Activated T-helper 1 cell treated with anti-CD3 and anti-CD28 coated beads, Interleukin-12 subunit alpha, Interleukin-12 subunit beta, Interleukin-2, Interleukin-4 antibody, amounts not matched to agents 30 ng/mL and 10 ng/mL and 1 ng/mL, durations not matched to agents 14 hours and 24 hours and 36 hours (primary cell): ENCODE results near the gene TCF4. TPM values are rescaled to one million over a fixed set of nuclear protein-coding genes. Genes with fewer than 3 reads are reported as not detected.

ENCODE experiments used
- DNase-seq: peaks from one replicate; pipeline ENCODE4 v3.0.0; 2021; ENCODE audit warnings: low spot score
- H3K27ac Mint-ChIP-seq: one replicate; pipeline ENCODE4 v1.8.0; 2021; ENCODE audit warnings: mild to moderate bottlenecking, mixed read lengths
- H3K27me3 Mint-ChIP-seq: one replicate; pipeline ENCODE4 v1.8.0; 2022; ENCODE audit warnings: mild to moderate bottlenecking, moderate library complexity, mixed read lengths; ENCODE audit not compliant: insufficient read depth
- H3K36me3 Mint-ChIP-seq: one replicate; pipeline ENCODE4 v1.8.0; 2021; ENCODE audit warnings: low read depth, mixed read lengths
- H3K4me1 Mint-ChIP-seq: one replicate; pipeline ENCODE4 v1.8.0; 2021; ENCODE audit warnings: low read depth, mixed read lengths
- H3K4me3 Mint-ChIP-seq: one replicate; pipeline ENCODE4 v1.8.0; 2021; ENCODE audit warnings: mild to moderate bottlenecking, moderate library complexity, mixed read lengths
- H3K9me3 Mint-ChIP-seq: one replicate; pipeline ENCODE4 v1.8.0; 2021; ENCODE audit warnings: mixed read lengths
- intact Hi-C: fragments of 100-400 bp; cut with micrococcal nuclease; formaldehyde crosslinking; loops from one replicate; pipeline ENCODE4 v1.15.1; 2024
- total RNA-seq: library from RNA; stranded (reverse); gene quantifications from 2 replicates; pipeline ENCODE4 v1.2.3, GENCODE V29; 2022

TCF4 gene
- total RNA-seq, 1 donor from 2014 or later = 1.8 TPM

DNA sequence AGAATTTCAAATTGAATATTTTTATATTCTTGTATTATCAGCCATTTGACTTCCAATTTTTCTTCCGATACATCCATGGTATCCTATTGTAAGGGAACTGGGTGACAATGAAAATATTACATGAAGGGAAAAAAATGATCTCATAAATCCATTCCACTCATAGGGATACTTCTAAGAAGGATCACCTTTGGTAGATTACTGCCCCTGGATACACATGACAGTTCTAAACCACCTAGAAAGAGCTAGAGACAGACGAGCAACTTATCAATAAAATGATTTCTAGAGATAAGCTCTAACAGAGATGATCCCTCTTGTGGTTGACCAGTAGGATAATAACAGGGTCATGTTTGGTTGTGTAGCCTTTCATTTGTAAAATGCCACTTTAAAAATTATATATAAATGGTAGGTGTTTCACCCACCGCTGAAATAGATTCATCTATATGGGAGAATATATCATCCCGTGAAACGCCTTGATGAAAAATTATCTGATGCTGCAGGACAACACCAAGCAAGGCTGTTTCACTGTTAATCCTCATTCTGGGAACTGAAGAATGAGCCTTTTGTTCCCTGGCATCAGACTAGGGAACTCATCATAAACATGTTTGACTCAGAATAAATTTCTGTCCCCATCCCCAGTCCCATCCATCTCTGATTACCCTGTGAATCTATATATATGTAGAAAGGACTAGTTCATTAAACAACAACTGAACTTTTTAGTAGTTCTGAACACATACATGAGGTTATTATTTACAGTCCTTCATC, 180.0 kb downstream of the TCF4 start:
- intact Hi-C loops = no loop called here
- Mint-ChIP-seq H3K4me3 (no peak overlapping the region), H3K36me3 (no peaks in the 10 kb centered on the region), H3K27ac (no peak overlapping the region), H3K27me3 (no peaks in the 10 kb centered on the region), H3K4me1 (no peaks in the 10 kb centered on the region), H3K9me3 (no peaks in the 10 kb centered on the region)
- DNase-seq = no peak

DNA sequence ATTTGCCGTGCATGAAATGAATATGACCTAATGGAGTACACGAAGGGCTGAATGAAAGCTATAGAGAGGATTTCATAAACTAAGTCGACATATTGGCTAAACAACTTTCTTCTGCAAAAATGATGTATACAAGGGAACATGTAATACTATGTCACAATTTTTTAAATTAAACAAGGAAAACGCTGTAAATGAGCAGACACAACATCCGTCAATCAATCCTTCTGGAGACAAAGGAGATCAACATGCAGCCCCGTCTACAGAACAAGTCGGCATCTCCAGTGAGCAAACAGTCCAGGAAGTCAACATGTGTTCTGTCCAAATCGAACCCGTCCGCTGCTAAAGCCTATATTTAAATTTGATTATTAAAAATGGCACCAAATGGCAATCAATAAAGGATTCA, 180.8 kb downstream of the TCF4 start:
- H3K4me1 Mint-ChIP-seq = no peaks in the 10 kb centered on the region
- H3K36me3 Mint-ChIP-seq = no peaks in the 10 kb centered on the region
- H3K9me3 Mint-ChIP-seq = no peaks in the 10 kb centered on the region
- intact Hi-C loops = no loop called here
- H3K27me3 Mint-ChIP-seq = no peaks in the 10 kb centered on the region
- H3K4me3 Mint-ChIP-seq = no peak overlapping the region
- no peak overlapping the region for H3K27ac Mint-ChIP-seq
- DNase-seq = no peak

DNA sequence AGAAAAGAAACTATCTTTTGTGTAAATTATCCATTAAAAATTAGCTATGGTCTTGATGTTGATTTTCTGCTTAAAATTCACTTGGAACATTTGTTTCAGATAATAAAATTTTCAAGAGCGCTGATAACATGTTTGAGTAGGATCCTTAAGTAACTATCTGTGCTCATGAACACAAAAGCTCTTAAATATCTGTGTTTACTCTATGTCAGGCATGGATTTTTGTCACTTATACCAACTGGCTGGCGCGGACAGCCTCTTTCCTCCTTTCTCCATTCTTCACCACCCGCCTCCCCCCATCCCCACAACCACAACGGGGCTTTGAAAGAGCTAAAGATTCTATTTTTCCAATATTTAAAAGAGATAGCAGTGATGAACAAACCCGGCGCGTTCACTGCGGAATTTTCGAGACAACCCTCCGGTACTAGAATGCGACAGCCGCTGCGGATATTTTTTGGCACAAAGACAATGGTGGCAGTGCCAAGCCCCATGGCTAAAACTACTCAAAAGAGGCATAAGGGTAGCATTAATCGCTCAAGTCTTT, 181.5 kb downstream of the TCF4 start:
- intact Hi-C loops = no loop called here
- no peaks in the 10 kb centered on the region for H3K27me3 Mint-ChIP-seq
- no peak for DNase-seq
- no peak overlapping the region for H3K4me3 Mint-ChIP-seq
- H3K36me3 Mint-ChIP-seq = no peaks in the 10 kb centered on the region
- no peak overlapping the region for H3K27ac Mint-ChIP-seq
- H3K4me1 Mint-ChIP-seq = no peaks in the 10 kb centered on the region
- no peaks in the 10 kb centered on the region for H3K9me3 Mint-ChIP-seq

DNA sequence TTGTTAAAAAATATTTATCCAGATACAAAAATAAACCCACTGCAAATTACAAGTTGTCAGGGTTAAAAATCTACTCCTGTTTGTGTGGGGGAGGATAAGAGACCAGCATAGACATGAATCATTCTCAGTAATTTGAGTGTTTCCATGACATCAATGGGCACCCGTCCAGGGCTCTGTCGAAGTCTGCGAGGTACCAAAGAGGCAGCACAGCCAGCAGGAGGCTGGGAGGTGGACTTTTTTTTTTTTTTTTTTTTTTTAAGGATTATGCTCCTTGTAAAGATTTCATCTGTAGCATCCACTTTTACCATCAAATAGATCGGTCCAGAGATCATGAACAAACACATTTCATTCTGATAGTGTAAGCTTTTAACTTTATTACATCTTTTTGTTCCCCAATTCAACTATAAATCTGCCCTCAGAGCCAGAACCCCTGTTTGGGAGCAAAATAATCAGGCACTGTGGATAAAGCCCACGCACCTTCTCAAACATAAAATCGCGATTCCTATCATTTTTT, 182.0 kb downstream of the TCF4 start:
- Mint-ChIP-seq H3K27me3 (no peaks in the 10 kb centered on the region), H3K27ac (no peak overlapping the region), H3K9me3 (no peaks in the 10 kb centered on the region), H3K36me3 (no peaks in the 10 kb centered on the region), H3K4me1 (no peaks in the 10 kb centered on the region), H3K4me3 (no peak overlapping the region)
- intact Hi-C loops = no loop called here
- DNase-seq = no peak

DNA sequence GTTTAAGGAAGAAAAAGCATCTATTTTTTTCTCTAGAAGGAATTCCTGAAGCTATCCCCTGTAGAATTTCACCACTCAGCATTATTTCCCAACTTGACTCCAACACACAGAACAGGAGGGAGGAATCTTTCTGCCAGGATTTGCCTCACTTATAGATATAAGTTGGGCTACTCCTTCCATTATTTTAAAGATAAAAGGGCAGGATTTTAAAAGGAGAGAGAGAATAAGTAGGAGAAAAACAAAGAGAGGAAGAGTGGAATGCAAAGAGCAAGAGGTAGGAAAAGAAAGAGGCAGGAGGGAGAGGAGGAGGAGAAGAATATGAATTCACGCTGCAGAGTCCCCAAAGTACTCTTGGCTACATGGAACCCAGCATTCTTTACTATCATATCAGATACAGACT, 182.5 kb downstream of the TCF4 start:
- Mint-ChIP-seq H3K9me3 (no peaks in the 10 kb centered on the region), H3K4me3 (no peak overlapping the region), H3K36me3 (no peaks in the 10 kb centered on the region), H3K4me1 (no peaks in the 10 kb centered on the region), H3K27ac (no peak overlapping the region), H3K27me3 (no peaks in the 10 kb centered on the region)
- no peak for DNase-seq
- intact Hi-C loops = no loop called here

DNA sequence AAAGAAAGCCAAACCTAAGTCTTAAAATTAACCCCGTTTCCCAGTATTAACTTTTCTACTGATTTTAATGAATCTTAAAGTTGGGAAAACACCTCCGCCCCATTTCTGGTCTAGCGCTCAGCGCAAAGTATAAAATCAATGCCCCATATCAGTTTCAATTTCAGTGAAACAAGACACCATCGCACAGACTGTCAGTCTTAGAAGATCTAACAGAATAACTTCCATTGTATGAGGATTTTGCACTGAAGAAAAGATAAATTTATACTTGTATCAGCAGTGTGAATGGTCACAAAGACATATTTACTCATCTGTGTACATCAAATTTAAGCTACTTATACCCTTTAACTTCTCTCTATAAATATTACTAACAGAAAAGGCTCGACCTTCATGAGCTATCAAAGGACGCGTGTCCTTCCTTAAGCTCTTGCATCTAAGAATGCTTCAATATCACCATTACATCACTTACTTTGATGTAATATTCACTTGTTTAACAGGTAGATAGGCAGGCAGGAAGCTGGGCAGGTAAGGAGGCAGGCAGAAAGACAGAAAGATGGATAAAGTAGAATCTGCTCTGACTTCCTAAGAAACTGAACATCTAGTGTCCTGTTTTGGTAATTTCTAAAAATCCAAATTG, 183.0 kb downstream of the TCF4 start:
- intact Hi-C loops = no loop called here
- Mint-ChIP-seq H3K4me1 (no peaks in the 10 kb centered on the region), H3K27ac (no peak overlapping the region), H3K27me3 (no peaks in the 10 kb centered on the region), H3K9me3 (no peaks in the 10 kb centered on the region), H3K4me3 (no peak overlapping the region), H3K36me3 (no peaks in the 10 kb centered on the region)
- DNase-seq = no peak

DNA sequence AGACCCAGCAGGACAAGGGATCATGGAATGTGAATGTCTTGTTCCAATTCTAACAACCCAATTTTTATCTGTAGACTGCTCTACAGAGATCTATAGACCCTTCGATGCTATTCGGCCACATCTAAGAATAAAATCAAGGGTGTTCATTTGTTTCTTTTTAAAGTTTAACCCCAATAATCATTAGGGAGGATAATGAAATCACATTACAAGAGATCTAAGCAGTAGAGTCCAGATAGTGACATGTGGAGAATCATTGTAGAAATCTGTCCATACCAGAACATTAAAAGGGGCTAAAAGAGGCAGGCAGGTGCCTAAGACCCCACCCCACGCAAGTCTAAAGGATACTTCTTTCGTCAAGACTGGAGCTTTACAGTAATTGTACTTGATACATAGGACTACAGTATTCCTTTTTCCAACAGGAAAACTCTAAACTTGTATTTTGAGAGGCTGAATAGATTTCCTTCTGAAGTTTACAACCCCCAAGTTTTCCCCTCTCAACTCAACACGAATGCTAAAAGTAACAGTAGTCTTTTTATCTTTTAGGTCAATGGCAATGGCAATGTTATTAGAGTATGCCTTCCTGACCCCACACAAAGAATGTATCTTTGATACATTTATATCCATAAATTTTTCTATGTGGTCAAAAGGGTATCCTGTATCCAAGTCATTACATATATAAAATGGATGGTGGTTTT, 183.7 kb downstream of the TCF4 start:
- no peaks in the 10 kb centered on the region for H3K9me3 Mint-ChIP-seq
- no peak overlapping the region for H3K4me3 Mint-ChIP-seq
- H3K27me3 Mint-ChIP-seq = no peaks in the 10 kb centered on the region
- DNase-seq = no peak
- no peaks in the 10 kb centered on the region for H3K4me1 Mint-ChIP-seq
- no peaks in the 10 kb centered on the region for H3K36me3 Mint-ChIP-seq
- intact Hi-C loops = no loop called here
- H3K27ac Mint-ChIP-seq = no peak overlapping the region

DNA sequence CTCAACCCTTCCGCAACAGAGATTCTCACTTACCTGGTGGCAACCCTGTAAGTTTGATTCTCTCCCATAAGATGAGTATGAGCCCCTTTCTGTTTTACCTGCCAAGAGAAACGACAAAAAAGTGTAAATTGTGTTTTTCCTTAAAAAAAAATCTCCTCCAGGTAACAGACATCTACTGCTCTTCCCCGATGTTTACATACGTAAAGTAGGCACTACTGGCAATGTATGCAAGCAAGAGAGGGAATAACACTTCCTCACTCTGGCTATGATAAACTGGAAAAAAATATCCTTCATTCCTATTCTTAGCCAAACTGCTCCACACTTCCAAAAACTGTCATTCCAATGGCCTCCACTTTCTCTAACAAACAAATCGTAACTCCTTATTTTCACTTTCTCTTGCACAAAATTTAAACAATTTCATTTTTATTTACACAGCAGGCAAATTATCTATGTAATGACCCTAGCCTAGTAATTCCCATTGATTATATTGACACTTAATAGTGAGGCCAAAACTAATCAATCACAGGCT, 184.5 kb downstream of the TCF4 start:
- H3K36me3 Mint-ChIP-seq = no peaks in the 10 kb centered on the region
- no peaks in the 10 kb centered on the region for H3K27me3 Mint-ChIP-seq
- no peak overlapping the region for H3K4me3 Mint-ChIP-seq
- intact Hi-C loops = no loop called here
- no peaks in the 10 kb centered on the region for H3K4me1 Mint-ChIP-seq
- H3K9me3 Mint-ChIP-seq = no peaks in the 10 kb centered on the region
- DNase-seq = no peak
- no peak overlapping the region for H3K27ac Mint-ChIP-seq

DNA sequence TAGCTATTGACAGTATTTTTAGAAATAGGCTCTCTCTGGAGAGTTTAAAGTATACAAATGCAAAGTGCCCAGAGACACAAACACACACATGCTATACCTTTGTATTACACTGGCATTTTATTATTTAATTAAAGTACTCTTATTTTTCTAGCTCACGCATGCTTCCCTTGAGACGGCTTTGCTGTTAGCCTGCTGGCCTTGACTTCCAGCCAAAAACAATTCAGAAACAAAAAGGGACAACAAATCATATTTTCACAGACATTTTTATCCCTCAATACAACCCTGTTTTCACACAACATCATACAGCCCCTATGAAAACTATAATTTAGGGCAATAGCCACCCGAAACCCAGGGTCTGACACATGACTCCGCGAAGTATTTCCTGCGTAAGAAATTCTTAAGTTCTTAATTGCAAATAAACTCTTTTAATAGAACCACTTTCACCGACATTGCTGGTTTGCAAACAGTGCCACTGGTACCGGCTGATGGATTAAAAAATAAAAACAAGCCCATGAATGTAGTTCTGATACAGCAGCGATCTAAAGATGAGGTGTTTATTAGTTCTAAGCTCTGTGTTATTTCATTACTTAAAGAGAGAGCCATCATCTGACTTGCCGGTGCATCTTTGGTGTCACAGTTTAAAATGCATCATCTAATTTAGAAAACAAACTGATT, 185.1 kb downstream of the TCF4 start:
- H3K36me3 Mint-ChIP-seq = no peaks in the 10 kb centered on the region
- intact Hi-C loops = no loop called here
- H3K9me3 Mint-ChIP-seq = no peaks in the 10 kb centered on the region
- H3K27ac Mint-ChIP-seq = no peak overlapping the region
- H3K4me3 Mint-ChIP-seq = no peak overlapping the region
- no peaks in the 10 kb centered on the region for H3K4me1 Mint-ChIP-seq
- H3K27me3 Mint-ChIP-seq = no peaks in the 10 kb centered on the region
- DNase-seq = no peak

DNA sequence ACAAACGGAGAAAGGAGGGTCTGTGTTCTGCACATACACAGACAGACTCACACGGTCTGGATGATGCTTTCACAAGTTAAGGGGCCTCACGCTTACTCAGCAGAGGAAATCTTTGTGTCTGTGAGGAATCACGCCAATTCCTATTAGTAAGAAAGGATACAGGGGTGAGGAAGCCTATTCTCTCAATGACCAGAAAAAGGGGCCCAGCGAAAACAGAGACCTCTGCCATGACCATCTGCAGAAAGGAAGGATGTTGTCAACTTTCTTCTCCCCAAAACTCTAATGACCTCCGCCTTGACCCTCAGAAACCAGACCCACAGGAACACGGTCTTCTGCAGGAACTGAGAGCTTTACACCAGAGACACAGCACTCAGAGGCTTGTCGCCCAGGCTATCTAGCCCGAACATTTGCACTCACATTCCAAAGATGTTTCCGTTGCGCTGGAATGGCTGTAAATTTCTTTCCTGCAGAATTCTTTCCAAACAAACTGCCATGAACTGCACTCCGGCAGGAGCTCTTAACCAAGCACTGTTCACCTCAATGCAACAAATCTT, 186.3 kb downstream of the TCF4 start:
- intact Hi-C loops = no loop called here
- Mint-ChIP-seq H3K4me1 (no peaks in the 10 kb centered on the region), H3K9me3 (no peaks in the 10 kb centered on the region), H3K36me3 (no peaks in the 10 kb centered on the region), H3K27me3 (no peaks in the 10 kb centered on the region), H3K4me3 (no peak overlapping the region), H3K27ac (no peak overlapping the region)
- DNase-seq = no peak

DNA sequence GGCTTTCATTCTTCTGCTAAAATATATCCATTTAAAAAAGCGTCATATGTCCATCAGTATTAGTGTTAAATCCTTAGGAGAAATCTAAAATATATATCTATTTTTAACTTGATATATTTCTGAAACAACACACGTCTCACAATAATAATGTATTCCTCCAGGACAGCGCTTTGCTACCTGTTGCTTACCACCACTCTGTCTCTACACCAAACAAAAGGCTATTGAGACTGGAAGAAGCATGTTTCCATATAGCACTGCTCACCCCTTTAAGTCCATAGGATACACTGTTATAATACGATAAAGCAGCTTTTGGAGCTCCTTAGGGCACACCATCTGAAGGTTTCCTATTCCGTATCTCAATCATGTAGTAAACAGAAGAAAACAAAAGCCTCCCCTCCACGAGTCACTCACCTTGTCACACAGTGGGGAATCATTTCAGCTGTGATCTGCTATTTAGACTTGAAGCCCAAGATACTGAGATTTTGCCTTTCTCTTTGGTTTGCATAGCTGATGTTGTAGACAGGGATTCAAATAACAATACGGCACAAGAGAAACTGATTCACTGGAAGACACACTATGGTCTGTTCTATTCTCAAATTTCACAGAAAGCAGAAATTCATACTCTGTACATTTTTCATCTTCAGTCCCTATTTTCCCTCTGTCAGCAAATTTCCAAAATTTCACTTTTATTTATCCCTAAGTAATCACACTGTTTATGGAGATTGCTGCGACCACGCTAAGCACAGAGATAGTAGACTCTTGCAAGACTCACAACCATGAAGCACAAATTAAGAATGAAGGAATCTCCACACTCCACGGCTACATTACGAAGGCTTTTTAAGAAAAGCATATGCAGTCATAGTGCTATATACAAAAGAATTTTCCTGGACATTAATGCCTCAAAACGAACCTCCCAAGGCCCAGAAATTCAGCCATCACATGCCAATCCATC, 187.1 kb downstream of the TCF4 start:
- Mint-ChIP-seq H3K27ac (no peak overlapping the region), H3K36me3 (no peaks in the 10 kb centered on the region), H3K4me3 (no peak overlapping the region), H3K27me3 (no peaks in the 10 kb centered on the region), H3K4me1 (no peaks in the 10 kb centered on the region), H3K9me3 (no peaks in the 10 kb centered on the region)
- no peak for DNase-seq
- intact Hi-C loops = no loop called here
